B cell (primary cell): ENCODE data around the gene ERG. TPM values are rescaled to one million over a fixed set of nuclear protein-coding genes. Genes with fewer than 3 reads are reported as not detected.

ENCODE experiments used
- ATAC-seq: fragments of 200-7000 bp; cut with Tn5 transposase; one replicate; pipeline ENCODE4 v1.10.0; 2021; ENCODE audit warnings: low read depth, mild to moderate bottlenecking, moderate number of reproducible peaks, moderate library complexity
- CTCF ChIA-PET: fragments of 350-600 bp; sonication (Branson Sonifier 250); formaldehyde crosslinking; loops from one replicate; lab custom pipeline; 2021; ENCODE audit warnings: antibody characterized with exemption, inconsistent platforms; lab: Charles Lee
- POLR2A ChIA-PET: fragments of 350-600 bp; sonication (Branson Sonifier 250); formaldehyde crosslinking; loops from one replicate; lab custom pipeline; 2021; ENCODE audit warnings: antibody characterized with exemption; lab: Charles Lee
- DNase-seq: peaks from one replicate; pipeline ENCODE4 v3.0.0; 2013
- H2AFZ ChIP-seq: 2 replicates; pipeline ENCODE4 v1.6.1; 2012; ENCODE audit warnings: mild to moderate bottlenecking, low read depth, low read length; ENCODE audit not compliant: insufficient read depth, poor library complexity, severe bottlenecking
- H3K27ac ChIP-seq, 2 donors: 1 replicate in 1 of 2; 2 replicates in 1 of 2; pipeline ENCODE4 v1.5.1; 2012 to 2013; ENCODE audit warnings: low read length in 2 of 2, mild to moderate bottlenecking in 2 of 2, moderate library complexity in 1 of 2
- H3K27me3 ChIP-seq, 4 experiments: fragments of 200-600 bp in 1 of 4; sonication (generic) in 1 of 4; replicated peaks in 1 of 4; 1 replicate in 2 of 4; 2 replicates in 2 of 4; pipeline versions ENCODE4 v1.6.1 to v1.7.0; 2013 to 2016; ENCODE audit warnings: low read length in 3 of 4, mild to moderate bottlenecking in 2 of 4, mixed read lengths in 1 of 4, moderate library complexity in 1 of 4; ENCODE audit not compliant: insufficient read depth in 4 of 4, control insufficient read depth in 3 of 4; ENCODE audit errors: control extremely low read depth in 1 of 4
- H3K36me3 ChIP-seq, 2 experiments: replicated peaks in 1 of 2; 1 replicate in 1 of 2; 2 replicates in 1 of 2; pipeline versions ENCODE4 v1.6.1 to v1.7.1; 2013; ENCODE audit warnings: low read length in 1 of 2; ENCODE audit not compliant: insufficient read depth in 2 of 2, control insufficient read depth in 1 of 2; ENCODE audit errors: control extremely low read depth in 1 of 2, extremely low read depth in 1 of 2
- H3K4me1 ChIP-seq, 2 donors: fragments of 200-600 bp in 1 of 2; sonication (generic) in 1 of 2; 1 replicate in 1 of 2; 2 replicates in 1 of 2; pipeline versions ENCODE4 v1.5.1 to v1.6.1; 2013 to 2017; ENCODE audit warnings: low read length in 2 of 2; ENCODE audit not compliant: control insufficient read depth in 2 of 2, insufficient read depth in 2 of 2
- H3K4me2 ChIP-seq: replicated peaks from 2 replicates; pipeline ENCODE3; 2012; ENCODE audit warnings: mild to moderate bottlenecking, low read depth, low read length; ENCODE audit not compliant: poor library complexity, severe bottlenecking
- H3K4me3 ChIP-seq, 5 experiments: fragments of 200-600 bp in 1 of 5; sonication (generic) in 1 of 5; 1 replicate in 3 of 5; 2 replicates in 2 of 5; pipeline versions ENCODE4 v1.5.1 to v1.7.0; 2011 to 2016; ENCODE audit warnings: low read length in 4 of 5, mild to moderate bottlenecking in 4 of 5, low read depth in 2 of 5, control low read depth in 1 of 5, moderate library complexity in 1 of 5; ENCODE audit not compliant: insufficient read depth in 1 of 5; ENCODE audit errors: control extremely low read depth in 1 of 5, extremely low read depth in 1 of 5
- H3K79me2 ChIP-seq: fragments of 200-600 bp; sonication (generic); one replicate; pipeline ENCODE4 v1.6.0; 2016; ENCODE audit warnings: low read length; ENCODE audit not compliant: control insufficient read depth, insufficient read depth
- H3K9ac ChIP-seq: fragments of 200-600 bp; sonication (generic); 2 replicates; pipeline ENCODE4 v1.6.1; 2017; ENCODE audit warnings: mild to moderate bottlenecking, low read length, moderate library complexity
- H3K9me3 ChIP-seq, 3 donors: one replicate each; pipeline versions ENCODE4 v1.6.1 to v1.7.1; 2013; ENCODE audit warnings: low read length in 2 of 3; ENCODE audit not compliant: control insufficient read depth in 2 of 3, insufficient read depth in 1 of 3; ENCODE audit errors: control extremely low read depth in 1 of 3
- H4K20me1 ChIP-seq: 2 replicates; pipeline ENCODE4 v1.6.0; 2012; ENCODE audit warnings: mild to moderate bottlenecking, low read length; ENCODE audit not compliant: insufficient read depth, control insufficient read depth, poor library complexity, severe bottlenecking
- H3K27ac Mint-ChIP-seq: one replicate; pipeline ENCODE4 v1.8.0; 2021; ENCODE audit warnings: mixed read lengths
- H3K27me3 Mint-ChIP-seq: one replicate; pipeline ENCODE4 v1.8.0; 2021; ENCODE audit warnings: mixed read lengths
- H3K4me1 Mint-ChIP-seq: one replicate; pipeline ENCODE4 v1.8.0; 2021; ENCODE audit warnings: mixed read lengths
- H3K4me3 Mint-ChIP-seq: one replicate; pipeline ENCODE4 v1.8.0; 2021; ENCODE audit warnings: mixed read lengths
- H3K9me3 Mint-ChIP-seq: one replicate; pipeline ENCODE4 v1.8.0; 2022; ENCODE audit warnings: mixed read lengths; ENCODE audit not compliant: insufficient read depth
- CTCF ChIP-seq: fragments of 200-600 bp; IDR thresholded peaks from one replicate; pipeline ENCODE4 v1.8.0; 2022; ENCODE audit warnings: antibody characterized with exemption, mild to moderate bottlenecking
- EZH2 ChIP-seq: IDR thresholded peaks from 2 replicates; pipeline ENCODE4 v1.6.1; 2012; ENCODE audit warnings: borderline replicate concordance, low read depth, mild to moderate bottlenecking, moderate library complexity, low read length; ENCODE audit not compliant: insufficient read depth, poor library complexity, severe bottlenecking
- WGBS: methylation state at CpG from one replicate; pipeline ENCODE4 v1.1.5; 2013; ENCODE audit warnings: missing lambda C conversion rate; ENCODE audit not compliant: insufficient coverage; 5-methylcytosine and 5-hydroxymethylcytosine counted together
- intact Hi-C: fragments of 100-400 bp; cut with micrococcal nuclease; formaldehyde crosslinking; loops from one replicate; pipeline ENCODE4 v1.10.0; 2022
- polyA plus RNA-seq: library from polyadenylated mRNA; depleted of rRNA; stranded (reverse); fragments of >200 nt; gene quantifications from 2 replicates; pipeline ENCODE4 v1.2.3, GENCODE V29; 2012
- total RNA-seq, 2 donors: library from RNA; stranded (reverse); fragments of 120-200 nt in 1 of 2; gene quantifications; 1 replicate in 1 of 2; 2 replicates in 1 of 2; pipeline versions ENCODE4 v1.2.3 to v1.2.4, GENCODE V29; 2013 to 2022

Gene ERG
- total and polyA plus RNA-seq, 2 donors (not counting 1 experiment from before 2014, with no cell fraction given) = 0.17 TPM; not detected in 1

GRCh38 chr21:38495242-38495641, 3.0 kb downstream of the ERG start:
- H3K4me1 Mint-ChIP-seq = peaks cover 1% of the 10 kb centered on the region
- 0% methylated on average over 2 of the region's 5 CpGs for WGBS
- Histone ChIP-seq H2AFZ (no peak overlapping the region), H4K20me1 (no peaks in the 10 kb centered on the region), H3K4me1 (no peaks in the 10 kb centered on the region), H3K27me3 (peaks cover 0 to 30% (median 15%) of the 10 kb centered on the region in 4 experiments), H3K27ac (no peak overlapping the region), H3K4me3 (no peak overlapping the region), H3K79me2 (no peaks in the 10 kb centered on the region), H3K9ac (no peak overlapping the region), H3K4me2 (no peak overlapping the region), H3K36me3 (no peaks in the 10 kb centered on the region), H3K9me3 (peaks cover 0 to 8% (median 0%) of the 10 kb centered on the region in 3 donors)
- H3K9me3 Mint-ChIP-seq = no peaks in the 10 kb centered on the region
- ChIA-PET POLR2A (no interaction called here), CTCF (no interaction called here)
- DNase-seq (no peak), ATAC-seq (no peak)
- H3K27me3 Mint-ChIP-seq = peaks cover 41% of the 10 kb centered on the region
- TF ChIP-seq CTCF (no peak), EZH2 (no peak)
- no peak overlapping the region for H3K4me3 Mint-ChIP-seq
- H3K27ac Mint-ChIP-seq = no peak overlapping the region
- intact Hi-C loops = no loop called here

GRCh38 chr21:38494703-38495102, 3.6 kb downstream of the ERG start:
- Histone ChIP-seq H3K27me3 (peaks cover 0 to 30% (median 15%) of the 10 kb centered on the region in 4 experiments), H2AFZ (no peak overlapping the region), H4K20me1 (no peaks in the 10 kb centered on the region), H3K36me3 (no peaks in the 10 kb centered on the region), H3K9me3 (peaks cover 0 to 8% (median 0%) of the 10 kb centered on the region in 3 donors), H3K9ac (no peak overlapping the region), H3K27ac (no peak overlapping the region), H3K79me2 (no peaks in the 10 kb centered on the region), H3K4me1 (no peaks in the 10 kb centered on the region), H3K4me3 (no peak overlapping the region), H3K4me2 (no peak overlapping the region)
- TF ChIP-seq CTCF (no peak), EZH2 (no peak)
- Mint-ChIP-seq H3K27ac (no peak overlapping the region), H3K27me3 (peaks cover 39% of the 10 kb centered on the region), H3K4me3 (no peak overlapping the region), H3K9me3 (no peaks in the 10 kb centered on the region), H3K4me1 (peaks cover 1% of the 10 kb centered on the region)
- intact Hi-C loops = no loop called here
- ATAC-seq (no peak), DNase-seq (no peak)
- ChIA-PET CTCF (no interaction called here), POLR2A (no interaction called here)
- 0% methylated on average over 2 of the region's 6 CpGs for WGBS
